ENCODE results near the gene TRMT2A. TPM values are rescaled to one million over a fixed set of nuclear protein-coding genes. Genes with fewer than 3 reads are reported as not detected.
A peak's percentile ranks its signal among the peaks of the same experiment; 100 is the strongest.

Gene TRMT2A
- total RNA-seq, 1 donor from 2014 or later, result 45.8 TPM

DNA sequence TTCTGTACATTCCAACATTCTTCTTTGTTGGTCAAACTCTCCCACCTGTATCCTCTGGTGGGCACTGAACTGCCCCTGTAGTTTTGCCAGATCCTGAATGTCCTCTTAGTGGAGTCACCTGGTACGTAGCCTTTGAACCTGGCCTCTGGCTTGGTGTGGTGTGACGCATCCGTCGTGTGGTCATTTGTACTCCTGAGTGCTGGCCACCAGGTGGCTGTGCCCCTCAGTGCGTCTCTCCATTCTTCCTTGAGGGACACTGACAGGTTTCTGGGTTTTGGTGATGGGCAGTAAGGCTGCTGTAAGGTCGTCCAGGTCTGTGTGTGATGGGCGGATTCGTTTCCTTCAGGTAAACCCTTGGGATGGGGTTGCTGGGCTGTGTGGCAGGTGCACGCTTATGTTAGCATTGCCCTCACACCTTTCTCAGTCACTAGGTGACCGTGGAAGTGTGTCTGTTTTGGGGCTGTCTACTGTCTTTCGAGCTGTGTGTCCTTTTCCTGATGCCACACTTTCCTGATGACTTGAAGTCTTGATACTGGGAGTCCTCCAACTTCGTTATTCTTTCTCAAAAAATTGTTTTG is 14.7 kb downstream of the TRMT2A start:
- peaks cover 23% of the 10 kb centered on the region for H3K36me3 Mint-ChIP-seq (ENCODE audit: low read depth)
- no peaks in the 10 kb centered on the region for H3K27me3 Mint-ChIP-seq (ENCODE audit: low read depth)
- no peaks in the 10 kb centered on the region for H3K4me1 Mint-ChIP-seq (ENCODE audit: low read depth)
- no peak overlapping the region for H3K4me3 Mint-ChIP-seq (ENCODE audit: unreplicated experiment)
- H3K27ac Mint-ChIP-seq (ENCODE audit: unreplicated experiment), result peak overlapping the region; percentile 24
- TF ChIP-seq, protein P1, sequence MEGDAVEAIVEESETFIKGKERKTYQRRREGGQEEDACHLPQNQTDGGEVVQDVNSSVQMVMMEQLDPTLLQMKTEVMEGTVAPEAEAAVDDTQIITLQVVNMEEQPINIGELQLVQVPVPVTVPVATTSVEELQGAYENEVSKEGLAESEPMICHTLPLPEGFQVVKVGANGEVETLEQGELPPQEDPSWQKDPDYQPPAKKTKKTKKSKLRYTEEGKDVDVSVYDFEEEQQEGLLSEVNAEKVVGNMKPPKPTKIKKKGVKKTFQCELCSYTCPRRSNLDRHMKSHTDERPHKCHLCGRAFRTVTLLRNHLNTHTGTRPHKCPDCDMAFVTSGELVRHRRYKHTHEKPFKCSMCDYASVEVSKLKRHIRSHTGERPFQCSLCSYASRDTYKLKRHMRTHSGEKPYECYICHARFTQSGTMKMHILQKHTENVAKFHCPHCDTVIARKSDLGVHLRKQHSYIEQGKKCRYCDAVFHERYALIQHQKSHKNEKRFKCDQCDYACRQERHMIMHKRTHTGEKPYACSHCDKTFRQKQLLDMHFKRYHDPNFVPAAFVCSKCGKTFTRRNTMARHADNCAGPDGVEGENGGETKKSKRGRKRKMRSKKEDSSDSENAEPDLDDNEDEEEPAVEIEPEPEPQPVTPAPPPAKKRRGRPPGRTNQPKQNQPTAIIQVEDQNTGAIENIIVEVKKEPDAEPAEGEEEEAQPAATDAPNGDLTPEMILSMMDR (IDR thresholded peaks at IDR 0.05), result no peak
- peaks cover under 1% of the 10 kb centered on the region for H3K9me3 Mint-ChIP-seq (ENCODE audit: low read depth)
- DNase-seq (ENCODE audit: low spot score), result no peak

- TF ChIP-seq, protein P1 (IDR thresholded peaks at IDR 0.05), result no peak
- peaks cover 6% of the 10 kb centered on the region for H3K9me3 Mint-ChIP-seq (ENCODE audit: low read depth)
- H3K36me3 Mint-ChIP-seq (ENCODE audit: low read depth), result peaks cover 28% of the 10 kb centered on the region
- H3K27me3 Mint-ChIP-seq (ENCODE audit: low read depth), result no peaks in the 10 kb centered on the region
- H3K4me1 Mint-ChIP-seq (ENCODE audit: low read depth), result no peaks in the 10 kb centered on the region
- DNase-seq (ENCODE audit: low spot score), result peak; percentile 74
- H3K27ac Mint-ChIP-seq (ENCODE audit: unreplicated experiment), result no peak overlapping the region
- no peak overlapping the region for H3K4me3 Mint-ChIP-seq (ENCODE audit: unreplicated experiment)
Measured at GRCh38 chr22:20101638-20102037, 15.4 kb downstream of the TRMT2A start.

- Mint-ChIP-seq H3K4me1 (ENCODE audit: low read depth) (no peaks in the 10 kb centered on the region), H3K27ac (ENCODE audit: unreplicated experiment) (no peak overlapping the region), H3K27me3 (ENCODE audit: low read depth) (no peaks in the 10 kb centered on the region), H3K4me3 (ENCODE audit: unreplicated experiment) (no peak overlapping the region), H3K36me3 (ENCODE audit: low read depth) (peaks cover 43% of the 10 kb centered on the region), H3K9me3 (ENCODE audit: low read depth) (peaks cover 13% of the 10 kb centered on the region)
- TF ChIP-seq, protein P1 (IDR thresholded peaks at IDR 0.05), result no peak
- DNase-seq (ENCODE audit: low spot score), result no peak
Measured at GRCh38 chr22:20099099-20099711, 17.8 kb downstream of the TRMT2A start.

- TF ChIP-seq, protein P1 (IDR thresholded peaks at IDR 0.05), result no peak
- H3K27ac Mint-ChIP-seq (ENCODE audit: unreplicated experiment), result no peak overlapping the region
- H3K36me3 Mint-ChIP-seq (ENCODE audit: low read depth), result peaks cover 53% of the 10 kb centered on the region
- H3K9me3 Mint-ChIP-seq (ENCODE audit: low read depth), result peaks cover 13% of the 10 kb centered on the region
- no peaks in the 10 kb centered on the region for H3K27me3 Mint-ChIP-seq (ENCODE audit: low read depth)
- H3K4me1 Mint-ChIP-seq (ENCODE audit: low read depth), result no peaks in the 10 kb centered on the region
- no peak overlapping the region for H3K4me3 Mint-ChIP-seq (ENCODE audit: unreplicated experiment)
- no peak for DNase-seq (ENCODE audit: low spot score)
Measured at GRCh38 chr22:20096574-20097420, 20.2 kb downstream of the TRMT2A start.

- TF ChIP-seq, protein P1 (IDR thresholded peaks at IDR 0.05), result no peak
- peaks cover 64% of the 10 kb centered on the region for H3K36me3 Mint-ChIP-seq (ENCODE audit: low read depth)
- peaks cover 2% of the 10 kb centered on the region for H3K4me1 Mint-ChIP-seq (ENCODE audit: low read depth)
- H3K9me3 Mint-ChIP-seq (ENCODE audit: low read depth), result peaks cover 13% of the 10 kb centered on the region
- no peak overlapping the region for H3K4me3 Mint-ChIP-seq (ENCODE audit: unreplicated experiment)
- H3K27ac Mint-ChIP-seq (ENCODE audit: unreplicated experiment), result no peak overlapping the region
- DNase-seq (ENCODE audit: low spot score), result no peak
- no peaks in the 10 kb centered on the region for H3K27me3 Mint-ChIP-seq (ENCODE audit: low read depth)
Measured at GRCh38 chr22:20095521-20095920, 21.5 kb downstream of the TRMT2A start.

All from chondrocyte (in vitro differentiated cells).